CD14-positive monocyte (primary cell): ENCODE data around the gene WDR38. TPM values are rescaled to one million over a fixed set of nuclear protein-coding genes. Genes with fewer than 3 reads are reported as not detected.

Experiments
- DNase-seq, 3 donors: peaks; one replicate each; pipeline ENCODE4 v3.0.0-alpha.2; 2011 to 2022
- H2AFZ ChIP-seq: 2 replicates; pipeline ENCODE4 v1.6.0; 2012; ENCODE audit warnings: mild to moderate bottlenecking, low read depth, low read length, inconsistent platforms; ENCODE audit not compliant: insufficient read depth, poor library complexity, severe bottlenecking
- H3K27ac ChIP-seq, 2 donors: 1 replicate in 1 of 2; 2 replicates in 1 of 2; pipeline ENCODE4 v1.5.1; 2012 to 2013; ENCODE audit warnings: low read length in 2 of 2, control low read depth in 1 of 2, inconsistent platforms in 1 of 2, low read depth in 1 of 2, mild to moderate bottlenecking in 1 of 2
- H3K27me3 ChIP-seq, 2 donors: one replicate each; pipeline versions ENCODE4 v1.6.0 to v1.6.1; 2011 to 2013; ENCODE audit warnings: low read length in 2 of 2; ENCODE audit not compliant: control insufficient read depth in 2 of 2, insufficient read depth in 2 of 2
- H3K36me3 ChIP-seq, 2 donors: replicated peaks in 1 of 2; 1 replicate in 1 of 2; 2 replicates in 1 of 2; pipeline versions ENCODE4 v1.5.1 to v1.6.1; 2012 to 2013; ENCODE audit warnings: low read length in 2 of 2, control low read depth in 1 of 2, inconsistent platforms in 1 of 2, mild to moderate bottlenecking in 1 of 2; ENCODE audit not compliant: insufficient read depth in 2 of 2, control insufficient read depth in 1 of 2
- H3K4me1 ChIP-seq, 2 donors: 1 replicate in 1 of 2; 2 replicates in 1 of 2; pipeline versions ENCODE4 v1.5.1 to v1.6.1; 2012 to 2013; ENCODE audit warnings: low read length in 2 of 2, control low read depth in 1 of 2, inconsistent platforms in 1 of 2, mild to moderate bottlenecking in 1 of 2, moderate library complexity in 1 of 2; ENCODE audit not compliant: insufficient read depth in 2 of 2, control insufficient read depth in 1 of 2
- H3K4me2 ChIP-seq: replicated peaks from 2 replicates; pipeline ENCODE3; 2012; ENCODE audit warnings: low read length, moderate library complexity, mild to moderate bottlenecking; ENCODE audit not compliant: poor library complexity, severe bottlenecking; ENCODE audit errors: extremely low read depth
- H3K4me3 ChIP-seq, 3 experiments: fragments of 200-600 bp in 1 of 3; sonication (generic) in 1 of 3; replicated peaks in 1 of 3; 1 replicate in 2 of 3; 2 replicates in 1 of 3; pipeline ENCODE4 v1.5.1; 2011 to 2013; ENCODE audit warnings: low read length in 3 of 3, mild to moderate bottlenecking in 3 of 3, control low read depth in 2 of 3, low read depth in 2 of 3, inconsistent platforms in 1 of 3, moderate library complexity in 1 of 3
- H3K79me2 ChIP-seq: 2 replicates; pipeline ENCODE4 v1.6.0; 2012; ENCODE audit warnings: mild to moderate bottlenecking, control low read depth, inconsistent platforms, low read length, moderate library complexity; ENCODE audit not compliant: insufficient read depth
- H3K9ac ChIP-seq: 2 replicates; pipeline ENCODE4 v1.6.0; 2017; ENCODE audit warnings: low read length, mild to moderate bottlenecking; ENCODE audit not compliant: insufficient read depth, poor library complexity, severe bottlenecking
- H3K9me3 ChIP-seq, 2 donors: replicated peaks in 1 of 2; 1 replicate in 1 of 2; 2 replicates in 1 of 2; pipeline versions ENCODE4 v1.5.1 to v1.6.1; 2012 to 2013; ENCODE audit warnings: low read length in 2 of 2, control low read depth in 1 of 2; ENCODE audit not compliant: control insufficient read depth in 1 of 2, insufficient read depth in 1 of 2
- H4K20me1 ChIP-seq: 2 replicates; pipeline ENCODE4 v1.6.0; 2012; ENCODE audit warnings: mild to moderate bottlenecking, low read length, control low read depth, moderate library complexity; ENCODE audit not compliant: insufficient read depth
- H3K27ac Mint-ChIP-seq, 7 donors: one replicate each; pipeline ENCODE4 v1.8.0; 2020; ENCODE audit warnings: mild to moderate bottlenecking in 7 of 7, mixed read lengths in 7 of 7, moderate library complexity in 6 of 7, inconsistent platforms in 2 of 7
- H3K27me3 Mint-ChIP-seq, 3 donors: one replicate each; pipeline ENCODE4 v1.8.0; 2021 to 2022; ENCODE audit warnings: low read depth in 3 of 3, mild to moderate bottlenecking in 3 of 3, mixed read lengths in 3 of 3, moderate library complexity in 3 of 3, inconsistent platforms in 1 of 3
- H3K36me3 Mint-ChIP-seq, 2 donors: one replicate each; pipeline ENCODE4 v1.8.0; 2020; ENCODE audit warnings: mixed read lengths in 2 of 2, inconsistent platforms in 1 of 2, mild to moderate bottlenecking in 1 of 2
- H3K4me1 Mint-ChIP-seq: one replicate; pipeline ENCODE4 v1.8.0; 2020; ENCODE audit warnings: mild to moderate bottlenecking, mixed read lengths
- H3K4me3 Mint-ChIP-seq, 2 donors: one replicate each; pipeline ENCODE4 v1.8.0; 2020; ENCODE audit warnings: mild to moderate bottlenecking in 2 of 2, mixed read lengths in 2 of 2, moderate library complexity in 1 of 2
- H3K9me3 Mint-ChIP-seq, 7 donors: one replicate each; pipeline ENCODE4 v1.8.0; 2020 to 2022; ENCODE audit warnings: mixed read lengths in 7 of 7, mild to moderate bottlenecking in 6 of 7, moderate library complexity in 6 of 7, inconsistent platforms in 2 of 7
- whole genome bisulfite sequencing: methylation state at CpG from one replicate; pipeline ENCODE4 v1.1.5; 2013; ENCODE audit warnings: missing lambda C conversion rate; ENCODE audit not compliant: insufficient coverage; 5-methylcytosine and 5-hydroxymethylcytosine counted together
- intact Hi-C, 2 donors: fragments of 100-400 bp; cut with micrococcal nuclease; formaldehyde crosslinking; loops; one replicate each; pipeline versions ENCODE4 v1.15.0 to v1.15.1; 2023
- polyA plus RNA-seq, 3 donors: library from polyadenylated mRNA; depleted of rRNA in 1 of 3; unstranded in 2 of 3; stranded (reverse) in 1 of 3; fragments of 300-500 nt in 2 of 3; fragments of >200 nt in 1 of 3; fragmentation: Illumina TruSeq in 2 of 3; gene quantifications; 1 replicate in 2 of 3; 2 replicates in 1 of 3; pipeline ENCODE4 v1.2.3, GENCODE V29; 2012 to 2021
- TF ChIP-seq, protein P1 (sequence below): fragments of 200-600 bp; IDR thresholded peaks from one replicate; pipeline ENCODE4 v1.8.0; 2022; ENCODE audit warnings: antibody characterized with exemption, mild to moderate bottlenecking

WDR38 gene
- polyA plus RNA-seq, 3 donors, result not detected

DNA sequence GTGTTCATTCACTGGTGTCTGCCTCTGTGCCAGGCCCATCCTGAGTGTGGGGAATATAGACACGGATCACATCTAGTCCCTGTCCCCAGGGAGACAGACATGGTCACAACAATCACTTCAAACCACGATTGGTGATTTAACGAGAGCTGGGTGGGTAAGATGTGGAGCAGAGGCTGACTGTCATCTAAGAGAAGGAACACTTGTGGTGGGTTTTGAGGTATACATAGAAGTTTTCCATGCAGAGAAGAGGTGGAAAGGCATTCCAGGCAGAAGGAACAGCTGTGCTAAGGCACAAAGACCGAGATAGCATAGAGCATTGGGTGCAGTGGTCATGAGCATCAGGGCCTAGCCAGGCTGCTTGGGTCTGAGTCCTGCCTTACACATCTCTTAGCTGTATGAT lies 22.7 kb upstream of the WDR38 start:
- no peaks in the 10 kb centered on the region for H4K20me1 ChIP-seq
- intact Hi-C loops, result no loop called here
- H3K4me2 ChIP-seq, result no peak overlapping the region
- no peak overlapping the region for H3K27ac Mint-ChIP-seq
- H3K79me2 ChIP-seq, result no peaks in the 10 kb centered on the region
- H3K27ac ChIP-seq, result no peak overlapping the region
- H3K9ac ChIP-seq, result no peak overlapping the region
- 100% methylated on average over 1 of the region's 4 CpGs for WGBS
- peaks cover 0 to 3% (median 2%) of the 10 kb centered on the region in 3 donors for H3K27me3 Mint-ChIP-seq
- no peaks in the 10 kb centered on the region for H3K9me3 ChIP-seq
- H3K27me3 ChIP-seq, result no peaks in the 10 kb centered on the region
- H3K36me3 Mint-ChIP-seq, result no peaks in the 10 kb centered on the region
- TF ChIP-seq, protein P1, sequence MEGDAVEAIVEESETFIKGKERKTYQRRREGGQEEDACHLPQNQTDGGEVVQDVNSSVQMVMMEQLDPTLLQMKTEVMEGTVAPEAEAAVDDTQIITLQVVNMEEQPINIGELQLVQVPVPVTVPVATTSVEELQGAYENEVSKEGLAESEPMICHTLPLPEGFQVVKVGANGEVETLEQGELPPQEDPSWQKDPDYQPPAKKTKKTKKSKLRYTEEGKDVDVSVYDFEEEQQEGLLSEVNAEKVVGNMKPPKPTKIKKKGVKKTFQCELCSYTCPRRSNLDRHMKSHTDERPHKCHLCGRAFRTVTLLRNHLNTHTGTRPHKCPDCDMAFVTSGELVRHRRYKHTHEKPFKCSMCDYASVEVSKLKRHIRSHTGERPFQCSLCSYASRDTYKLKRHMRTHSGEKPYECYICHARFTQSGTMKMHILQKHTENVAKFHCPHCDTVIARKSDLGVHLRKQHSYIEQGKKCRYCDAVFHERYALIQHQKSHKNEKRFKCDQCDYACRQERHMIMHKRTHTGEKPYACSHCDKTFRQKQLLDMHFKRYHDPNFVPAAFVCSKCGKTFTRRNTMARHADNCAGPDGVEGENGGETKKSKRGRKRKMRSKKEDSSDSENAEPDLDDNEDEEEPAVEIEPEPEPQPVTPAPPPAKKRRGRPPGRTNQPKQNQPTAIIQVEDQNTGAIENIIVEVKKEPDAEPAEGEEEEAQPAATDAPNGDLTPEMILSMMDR, result no peak
- no peak overlapping the region for H3K4me3 Mint-ChIP-seq
- H3K9me3 Mint-ChIP-seq, result peaks cover 0 to 7% (median 2%) of the 10 kb centered on the region in 7 donors
- H2AFZ ChIP-seq, result no peak overlapping the region
- H3K36me3 ChIP-seq, result no peaks in the 10 kb centered on the region
- peaks cover 9 to 18% of the 10 kb centered on the region in 2 donors for H3K4me1 ChIP-seq
- peaks cover 10% of the 10 kb centered on the region for H3K4me1 Mint-ChIP-seq
- DNase-seq, result no peak
- H3K4me3 ChIP-seq, result no peak overlapping the region

DNA sequence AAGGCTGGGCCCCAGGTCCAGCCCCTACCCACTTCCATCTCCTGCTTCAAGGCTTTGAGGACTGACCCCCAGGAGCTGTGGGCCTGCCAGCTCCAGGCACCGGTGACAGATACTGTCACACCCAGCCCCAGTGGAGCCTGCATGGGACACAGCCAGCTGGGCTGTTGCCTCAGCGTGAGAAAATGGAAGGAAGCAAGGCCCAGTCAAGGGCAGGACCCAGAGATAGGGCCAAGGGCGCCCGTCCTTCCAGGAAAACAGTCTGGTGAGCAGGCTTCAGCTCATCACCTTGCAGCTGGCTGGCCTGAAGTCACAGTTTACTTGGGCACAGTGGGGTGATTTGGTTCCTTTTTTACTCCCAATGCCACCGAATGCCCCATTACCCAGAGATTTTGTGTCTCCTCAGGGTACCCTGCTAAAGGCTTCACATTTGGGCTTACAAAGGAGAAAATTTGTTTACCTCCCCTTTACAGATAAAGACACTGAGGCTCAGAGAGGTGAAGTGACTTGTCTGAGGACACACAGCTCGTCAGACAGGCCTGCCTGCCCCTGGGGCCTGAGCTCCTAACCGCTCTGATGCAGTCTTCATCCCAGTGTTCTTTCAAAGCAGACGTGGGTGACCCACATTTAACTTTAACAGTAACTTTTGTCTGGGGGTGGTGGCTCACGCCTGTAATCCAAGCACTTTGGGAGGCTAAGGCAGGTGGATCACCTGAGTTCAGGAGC lies 21.5 kb upstream of the WDR38 start:
- H3K4me2 ChIP-seq, result no peak overlapping the region
- intact Hi-C loops, result no loop called here
- H2AFZ ChIP-seq, result peak overlapping the region; percentile 37
- WGBS, result 8% methylated on average over 5 of the region's 9 CpGs
- TF ChIP-seq, protein P1, result no peak
- no peaks in the 10 kb centered on the region for H3K79me2 ChIP-seq
- no peak overlapping the region for H3K9ac ChIP-seq
- no peak for DNase-seq
- Mint-ChIP-seq H3K27ac (no peak overlapping the region), H3K4me3 (no peak overlapping the region), H3K36me3 (peaks cover 0 to 2% of the 10 kb centered on the region in 2 donors), H3K9me3 (peaks cover 0 to 7% (median 2%) of the 10 kb centered on the region in 7 donors), H3K4me1 (peaks cover 10% of the 10 kb centered on the region), H3K27me3 (peaks cover under 1 to 4% (median 3%) of the 10 kb centered on the region in 3 donors)
- H4K20me1 ChIP-seq, result no peaks in the 10 kb centered on the region
- no peaks in the 10 kb centered on the region for H3K27me3 ChIP-seq
- H3K36me3 ChIP-seq, result no peaks in the 10 kb centered on the region
- no peak overlapping the region for H3K4me3 ChIP-seq
- peaks cover 9 to 18% of the 10 kb centered on the region in 2 donors for H3K4me1 ChIP-seq
- H3K9me3 ChIP-seq, result no peaks in the 10 kb centered on the region
- H3K27ac ChIP-seq, result no peak overlapping the region
